GM08714 (cell line): ENCODE measurements around the gene FGF7.
"Not testable (repeated sequence)": the region's sequence is repeated elsewhere in the genome, so short reads cannot be mapped to it uniquely, and the experiment has no call there.

ENCODE experiments used
- H3K4me3 ChIP-seq: fragments of 200-500 bp; sonication (Bioruptor generic); 2 replicates; pipeline ENCODE4 v1.5.1; 2014; ENCODE audit warnings: mild to moderate bottlenecking, low read length, inconsistent platforms
- ZNF274 ChIP-seq: IDR thresholded peaks from 2 replicates; pipeline ENCODE4 v1.6.1; 2012; ENCODE audit warnings: mild to moderate bottlenecking, low read depth, low read length

The FGF7 gene

GRCh38 chr15:49460411-49460941 lies 37.4 kb downstream of the FGF7 start:
- TF ChIP-seq ZNF274, result no peak
- no peak overlapping the region for H3K4me3 ChIP-seq

- no peak overlapping the region for H3K4me3 ChIP-seq
- TF ChIP-seq ZNF274, result no peak
Observed at GRCh38 chr15:49462232-49462844, 39.3 kb downstream of the FGF7 start.

GRCh38 chr15:49464522-49464921 lies 41.5 kb downstream of the FGF7 start:
- no peak for TF ChIP-seq ZNF274
- no peak overlapping the region for H3K4me3 ChIP-seq

GRCh38 chr15:49466119-49466518 lies 43.1 kb downstream of the FGF7 start:
- H3K4me3 ChIP-seq, result no peak overlapping the region
- TF ChIP-seq ZNF274, result no peak

- no peak for TF ChIP-seq ZNF274
- no peak overlapping the region for H3K4me3 ChIP-seq
Observed at GRCh38 chr15:49467746-49468480, 44.9 kb downstream of the FGF7 start.

- TF ChIP-seq ZNF274, result no peak
- H3K4me3 ChIP-seq, result no peak overlapping the region
Observed at GRCh38 chr15:49468481-49468839, 45.4 kb downstream of the FGF7 start.

GRCh38 chr15:49471248-49471647 lies 48.2 kb downstream of the FGF7 start:
- not testable (repeated sequence) for H3K4me3 ChIP-seq

GRCh38 chr15:49471733-49472132 lies 48.7 kb downstream of the FGF7 start:
- TF ChIP-seq ZNF274, result no peak
- no peak overlapping the region for H3K4me3 ChIP-seq

GRCh38 chr15:49472338-49472737 lies 49.3 kb downstream of the FGF7 start:
- no peak overlapping the region for H3K4me3 ChIP-seq
- no peak for TF ChIP-seq ZNF274

- no peak for TF ChIP-seq ZNF274
- H3K4me3 ChIP-seq, result no peak overlapping the region
Observed at GRCh38 chr15:49473031-49473430, 50.0 kb downstream of the FGF7 start.

GRCh38 chr15:49478021-49478420 lies 55.0 kb downstream of the FGF7 start:
- not testable (repeated sequence) for H3K4me3 ChIP-seq

GRCh38 chr15:49478982-49479381 lies 55.9 kb downstream of the FGF7 start:
- H3K4me3 ChIP-seq, result not testable (repeated sequence)

- not testable (repeated sequence) for H3K4me3 ChIP-seq
Observed at GRCh38 chr15:49485401-49485800, 62.4 kb downstream of the FGF7 start.

GRCh38 chr15:49490966-49491365 lies 67.9 kb downstream of the FGF7 start:
- H3K4me3 ChIP-seq, result no peak overlapping the region
- TF ChIP-seq ZNF274, result no peak

- TF ChIP-seq ZNF274, result no peak
- no peak overlapping the region for H3K4me3 ChIP-seq
Observed at GRCh38 chr15:49492151-49492550, 69.1 kb downstream of the FGF7 start.

- no peak overlapping the region for H3K4me3 ChIP-seq
- TF ChIP-seq ZNF274, result no peak
Observed at GRCh38 chr15:49492830-49493229, 69.8 kb downstream of the FGF7 start.

GRCh38 chr15:49494842-49495241 lies 71.8 kb downstream of the FGF7 start:
- no peak overlapping the region for H3K4me3 ChIP-seq
- TF ChIP-seq ZNF274, result no peak
